A673 (cell line): Measurements from ENCODE around the gene PANX3. TPM values are rescaled to one million over a fixed set of nuclear protein-coding genes. Genes with fewer than 3 reads are reported as not detected.

Source experiments
- BruUV-seq: library from RNA; stranded (reverse); fragments of 400-500 nt; replicated peaks from 2 replicates; lab custom pipeline; 2021; lab: Mats Ljungman, UMichigan
- CTCF ChIA-PET: fragments of 300-600 bp; sonication (Branson Sonifier 250); formaldehyde crosslinking; loops from one replicate; lab custom pipeline; 2022; ENCODE audit warnings: antibody characterized with exemption; lab: Charles Lee
- POLR2A ChIA-PET: fragments of 300-600 bp; sonication (Branson Sonifier 250); formaldehyde crosslinking; loops from one replicate; lab custom pipeline; 2022; ENCODE audit warnings: antibody characterized with exemption; ENCODE audit not compliant: low non-redundant PET; lab: Charles Lee
- DNase-seq: peaks from one replicate; pipeline ENCODE4 v3.0.0-alpha.2; 2015; ENCODE audit warnings: low spot score
- H3K27ac ChIP-seq: fragments of 200-600 bp; sonication (generic); 2 replicates; pipeline ENCODE4 v1.5.1; 2016; ENCODE audit warnings: mixed run types, low read depth, mild to moderate bottlenecking, mixed read lengths, antibody characterized with exemption, low read length; ENCODE audit not compliant: poor library complexity, severe bottlenecking
- H3K27me3 ChIP-seq: fragments of 200-600 bp; sonication (generic); replicated peaks from 2 replicates; pipeline ENCODE4 v1.6.1; 2017; ENCODE audit warnings: mixed run types, low read depth, mild to moderate bottlenecking, mixed read lengths, antibody characterized with exemption, low read length; ENCODE audit not compliant: insufficient read depth, poor library complexity
- H3K36me3 ChIP-seq: fragments of 200-600 bp; sonication (generic); 2 replicates; pipeline ENCODE4 v1.6.1; 2016; ENCODE audit warnings: mixed run types, mild to moderate bottlenecking, mixed read lengths, antibody characterized with exemption, low read length; ENCODE audit not compliant: insufficient read depth, poor library complexity, severe bottlenecking
- H3K4me1 ChIP-seq: fragments of 200-600 bp; sonication (generic); 2 replicates; pipeline ENCODE4 v1.6.1; 2017; ENCODE audit warnings: mixed run types, mild to moderate bottlenecking, mixed read lengths, antibody characterized with exemption, low read length; ENCODE audit not compliant: insufficient read depth, poor library complexity, severe bottlenecking
- H3K4me3 ChIP-seq: fragments of 200-600 bp; sonication (generic); 2 replicates; pipeline ENCODE4 v1.5.1; 2016; ENCODE audit warnings: low read depth, mixed run types, mild to moderate bottlenecking, mixed read lengths, low read length; ENCODE audit not compliant: poor library complexity, severe bottlenecking
- H3K9me3 ChIP-seq: fragments of 200-600 bp; sonication (generic); 2 replicates; pipeline ENCODE4 v1.6.1; 2016; ENCODE audit warnings: mixed run types, low read depth, mild to moderate bottlenecking, mixed read lengths, antibody characterized with exemption, low read length; ENCODE audit not compliant: poor library complexity, severe bottlenecking
- CTCF ChIP-seq: fragments of 300-800, 200-600 bp; sonication (generic); conservative IDR thresholded peaks from 2 replicates; pipeline ENCODE4 v1.5.1; 2017; ENCODE audit warnings: low read depth, mild to moderate bottlenecking, antibody characterized with exemption, low read length, moderate library complexity, mixed read lengths
- EZH2 ChIP-seq: fragments of 200-600 bp; sonication (generic); IDR thresholded peaks from 2 replicates; pipeline ENCODE4 v1.6.1; 2017; ENCODE audit warnings: borderline replicate concordance, low read depth, mild to moderate bottlenecking, mixed read lengths, antibody characterized with exemption, low read length; ENCODE audit not compliant: poor library complexity, severe bottlenecking
- intact Hi-C: fragments of 100-400 bp; cut with micrococcal nuclease; formaldehyde crosslinking; loops from one replicate; pipeline ENCODE4 v1.10.0; 2022; ENCODE audit not compliant: unreplicated experiment
- total RNA-seq: library from RNA; stranded (reverse); gene quantifications from 2 replicates; pipeline ENCODE4 v1.2.3, GENCODE V29; 2021

Gene PANX3
- total RNA-seq, 1 experiment from 2014 or later = not detected

DNA sequence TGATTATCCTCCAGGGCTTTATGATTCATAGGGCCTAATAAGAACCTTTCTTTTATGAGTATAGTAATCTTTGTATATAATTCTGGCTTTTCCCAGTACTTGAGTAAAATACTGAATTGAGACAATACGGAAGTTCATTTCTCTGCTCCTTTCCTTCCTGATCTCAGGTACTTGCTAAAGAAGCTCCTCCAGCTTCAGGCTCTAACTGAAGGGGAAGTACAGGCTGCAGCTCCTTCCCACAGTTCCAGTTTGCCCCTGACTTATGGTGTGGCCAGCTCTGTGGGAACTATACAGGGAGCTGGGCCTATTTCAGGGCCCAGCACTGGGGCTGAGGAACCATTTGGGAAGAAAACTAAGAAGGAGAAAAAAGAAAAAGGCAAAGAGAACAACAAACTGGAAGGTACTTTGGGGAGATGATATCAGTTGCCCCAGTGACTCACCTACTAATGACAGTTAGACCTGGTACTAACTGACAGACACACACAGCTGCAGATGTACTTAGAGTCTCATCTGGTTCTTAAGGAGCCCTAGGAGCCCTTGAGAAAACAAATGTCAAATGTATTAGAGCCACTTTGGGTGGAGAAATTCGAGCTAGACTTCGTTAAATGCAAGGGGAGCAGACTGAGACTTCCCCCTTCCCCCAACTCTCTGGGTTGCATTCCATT is 14.4 kb downstream of the PANX3 start:
- TF ChIP-seq EZH2 = no peak
- no peak for TF ChIP-seq CTCF
- no peak overlapping the region for H3K4me3 ChIP-seq
- H3K36me3 ChIP-seq = peaks cover 55% of the 10 kb centered on the region
- ChIA-PET CTCF (no interaction called here), POLR2A (no interaction called here)
- peaks cover 12% of the 10 kb centered on the region for H3K4me1 ChIP-seq
- no peak for DNase-seq
- H3K27me3 ChIP-seq = no peaks in the 10 kb centered on the region
- intact Hi-C loops = no loop called here
- H3K9me3 ChIP-seq = no peaks in the 10 kb centered on the region
- no peak overlapping the region for H3K27ac ChIP-seq
- no TSS peak for BruUV-seq

DNA sequence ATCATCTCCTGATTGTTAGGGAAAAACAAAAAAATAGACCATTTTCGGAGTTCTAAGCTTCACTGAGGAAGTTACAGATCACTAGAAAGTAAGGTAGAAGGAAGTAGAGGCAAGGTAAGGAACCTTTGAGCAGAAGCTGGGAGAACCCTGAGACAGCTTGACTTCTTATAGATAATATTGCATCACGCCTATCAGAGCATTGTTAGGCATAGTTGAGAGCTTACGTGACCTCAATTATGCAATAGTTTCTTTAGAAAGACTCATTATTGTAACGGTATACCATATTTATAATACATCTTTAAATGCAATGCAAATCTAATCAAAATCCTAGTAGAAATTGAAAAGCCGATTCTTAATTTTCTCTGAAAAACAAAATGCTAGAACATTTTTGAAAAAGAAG is 16.3 kb downstream of the PANX3 start:
- Histone ChIP-seq H3K27me3 (no peaks in the 10 kb centered on the region), H3K4me3 (no peak overlapping the region), H3K9me3 (no peaks in the 10 kb centered on the region), H3K27ac (no peak overlapping the region), H3K36me3 (peaks cover 75% of the 10 kb centered on the region), H3K4me1 (peaks cover 9% of the 10 kb centered on the region)
- no TSS peak for BruUV-seq
- no peak for DNase-seq
- intact Hi-C loops = no loop called here
- TF ChIP-seq EZH2 (no peak), CTCF (no peak)
- ChIA-PET CTCF (no interaction called here), POLR2A (no interaction called here)

DNA sequence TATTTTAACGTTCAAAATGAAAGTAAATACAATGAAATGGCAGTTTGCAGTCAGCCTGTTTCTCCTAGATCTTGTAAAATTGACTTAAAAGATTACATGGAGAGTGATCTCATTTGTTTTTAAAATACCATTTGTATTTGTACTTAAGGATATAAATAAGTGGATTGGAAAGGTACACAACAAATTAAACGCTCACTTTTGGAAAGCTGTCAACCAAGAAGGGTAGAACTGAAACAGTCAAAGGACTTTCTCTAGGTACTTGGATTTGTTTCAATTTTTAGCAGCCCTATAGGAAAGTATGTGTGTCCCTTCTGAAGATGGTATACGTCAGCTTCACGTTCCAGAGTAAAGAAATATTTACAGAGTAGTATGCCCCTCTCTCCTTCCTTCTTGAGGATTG is 18.7 kb downstream of the PANX3 start:
- no peak overlapping the region for H3K27ac ChIP-seq
- BruUV-seq = no TSS peak
- no peaks in the 10 kb centered on the region for H3K4me1 ChIP-seq
- H3K27me3 ChIP-seq = no peaks in the 10 kb centered on the region
- no peak for DNase-seq
- H3K4me3 ChIP-seq = no peak overlapping the region
- CTCF ChIA-PET = no interaction called here
- peaks cover 95% of the 10 kb centered on the region for H3K36me3 ChIP-seq
- no peaks in the 10 kb centered on the region for H3K9me3 ChIP-seq
- TF ChIP-seq EZH2 (no peak), CTCF (no peak)
- intact Hi-C loops = no loop called here
- POLR2A ChIA-PET = no interaction called here
